Activated CD8-positive, alpha-beta memory T cell treated with anti-CD3 and anti-CD28 coated beads, Interleukin-2, amount 10 ng/mL, durations not matched to agents 7 days and 5 days (primary cell): ENCODE measurements around the gene TMOD1. TPM values are rescaled to one million over a fixed set of nuclear protein-coding genes. Genes with fewer than 3 reads are reported as not detected.

ENCODE experiments used
- ATAC-seq: fragments of 150-1000 bp; cut with Tn5 transposase; one replicate; pipeline ENCODE4 v1.10.0; 2021; ENCODE audit warnings: moderate library complexity
- CTCF ChIA-PET: fragments of 350-600 bp; sonication (Branson Sonifier 250); formaldehyde crosslinking; loops from one replicate; lab custom pipeline; 2021; ENCODE audit warnings: antibody characterized with exemption; lab: Charles Lee
- DNase-seq: peaks from one replicate; pipeline ENCODE4 v3.0.0-alpha.2; 2020
- H3K27ac Mint-ChIP-seq: one replicate; pipeline ENCODE4 v1.8.0; 2021; ENCODE audit warnings: mild to moderate bottlenecking, mixed read lengths
- H3K27me3 Mint-ChIP-seq: one replicate; pipeline ENCODE4 v1.8.0; 2021; ENCODE audit warnings: mixed read lengths
- H3K36me3 Mint-ChIP-seq: one replicate; pipeline ENCODE4 v1.8.0; 2021; ENCODE audit warnings: mild to moderate bottlenecking, mixed read lengths
- H3K4me1 Mint-ChIP-seq: one replicate; pipeline ENCODE4 v1.8.0; 2021; ENCODE audit warnings: mixed read lengths
- H3K4me3 Mint-ChIP-seq: one replicate; pipeline ENCODE4 v1.8.0; 2021; ENCODE audit warnings: mild to moderate bottlenecking, moderate library complexity, mixed read lengths
- H3K9me3 Mint-ChIP-seq: one replicate; pipeline ENCODE4 v1.8.0; 2022; ENCODE audit warnings: low read depth, mixed read lengths
- total RNA-seq, 2 experiments: library from RNA; stranded (reverse); gene quantifications; one replicate each; pipeline ENCODE4 v1.2.3, GENCODE V29; 2021

TMOD1 gene
- total RNA-seq, 2 experiments from 2014 or later = 0.88 to 1.0 TPM

DNA sequence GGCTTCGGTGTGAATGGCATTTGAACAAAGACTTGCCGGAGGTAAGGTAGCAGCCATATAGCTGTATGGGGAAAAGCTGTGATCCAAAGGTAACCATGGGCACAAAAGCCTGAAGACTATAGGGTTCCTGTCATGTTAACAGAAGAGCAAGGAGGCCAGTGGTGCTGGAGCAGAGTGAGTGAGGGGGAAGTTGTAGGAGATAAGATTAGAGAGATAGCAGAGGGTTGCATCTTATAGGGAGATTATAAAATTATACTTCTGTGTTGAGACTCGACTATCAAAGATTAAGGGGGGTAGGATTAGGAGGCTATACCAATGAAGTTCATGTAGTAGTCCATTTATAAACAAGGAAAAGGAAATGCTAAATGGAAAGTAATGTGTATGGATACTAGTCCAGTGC, 135.4 kb downstream of the TMOD1 start:
- H3K9me3 Mint-ChIP-seq = no peaks in the 10 kb centered on the region
- H3K4me3 Mint-ChIP-seq = no peak overlapping the region
- CTCF ChIA-PET = no interaction called here
- H3K4me1 Mint-ChIP-seq = peaks cover 46% of the 10 kb centered on the region
- no peak overlapping the region for H3K27ac Mint-ChIP-seq
- DNase-seq (no peak), ATAC-seq (no peak)
- peaks cover 26% of the 10 kb centered on the region for H3K36me3 Mint-ChIP-seq
- H3K27me3 Mint-ChIP-seq = no peaks in the 10 kb centered on the region

DNA sequence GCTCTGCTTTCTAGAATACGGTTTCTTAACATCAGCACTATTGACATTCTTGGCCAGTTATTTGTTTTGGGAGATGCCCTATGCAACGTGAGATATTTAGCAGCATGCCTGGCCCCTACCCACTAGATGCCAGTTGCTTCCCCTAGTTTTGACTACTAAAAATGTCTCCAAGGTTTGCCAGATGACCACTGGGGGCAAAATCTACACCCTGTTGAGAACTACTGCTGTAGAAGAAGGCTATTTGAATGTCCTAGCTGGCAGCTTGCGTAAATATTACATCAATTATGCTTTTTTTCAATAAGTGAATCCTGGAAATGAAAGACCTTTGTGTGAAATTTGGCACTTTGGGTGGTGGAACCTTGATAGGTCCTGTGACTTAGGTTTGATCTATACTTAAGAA, 137.2 kb downstream of the TMOD1 start:
- no peaks in the 10 kb centered on the region for H3K9me3 Mint-ChIP-seq
- H3K4me1 Mint-ChIP-seq = peaks cover 45% of the 10 kb centered on the region
- CTCF ChIA-PET = interaction anchor here (1.0 to 1.7 kb wide), 3 partner anchors 12 to 18 kb away, joined by 3 read pairs; no protein-coding TSS in a partner anchor
- no peaks in the 10 kb centered on the region for H3K27me3 Mint-ChIP-seq
- H3K36me3 Mint-ChIP-seq = peaks cover 36% of the 10 kb centered on the region
- no peak overlapping the region for H3K27ac Mint-ChIP-seq
- no peak overlapping the region for H3K4me3 Mint-ChIP-seq
- DNase-seq (no peak), ATAC-seq (no peak)

DNA sequence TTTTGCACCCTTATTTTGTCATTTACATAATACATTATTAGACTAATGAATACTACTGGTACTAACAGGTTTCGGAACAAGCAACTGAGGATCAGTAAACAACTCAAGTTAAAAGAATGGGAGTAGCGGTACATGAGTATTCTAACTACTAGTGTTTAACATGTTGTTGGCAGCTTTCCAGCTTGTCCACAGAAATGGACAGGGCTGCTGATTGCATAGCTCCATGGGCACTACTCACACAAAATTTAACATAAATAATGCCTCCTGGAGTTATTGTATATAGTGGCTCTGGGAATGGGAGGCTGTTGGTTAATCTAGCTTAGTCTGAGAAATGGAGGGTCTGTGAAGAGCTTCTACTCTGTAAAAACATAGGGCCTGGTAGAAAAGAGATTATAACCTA, 138.9 kb downstream of the TMOD1 start:
- peaks cover 39% of the 10 kb centered on the region for H3K36me3 Mint-ChIP-seq
- peaks cover 36% of the 10 kb centered on the region for H3K4me1 Mint-ChIP-seq
- DNase-seq (no peak), ATAC-seq (no peak)
- no peak overlapping the region for H3K27ac Mint-ChIP-seq
- H3K4me3 Mint-ChIP-seq = no peak overlapping the region
- no peaks in the 10 kb centered on the region for H3K9me3 Mint-ChIP-seq
- CTCF ChIA-PET = interaction anchor here (1.0 to 1.4 kb wide), 4 partner anchors 18 to 284 kb away, joined by 3 to 4 read pairs (median 4); no protein-coding TSS in a partner anchor
- H3K27me3 Mint-ChIP-seq = no peaks in the 10 kb centered on the region

DNA sequence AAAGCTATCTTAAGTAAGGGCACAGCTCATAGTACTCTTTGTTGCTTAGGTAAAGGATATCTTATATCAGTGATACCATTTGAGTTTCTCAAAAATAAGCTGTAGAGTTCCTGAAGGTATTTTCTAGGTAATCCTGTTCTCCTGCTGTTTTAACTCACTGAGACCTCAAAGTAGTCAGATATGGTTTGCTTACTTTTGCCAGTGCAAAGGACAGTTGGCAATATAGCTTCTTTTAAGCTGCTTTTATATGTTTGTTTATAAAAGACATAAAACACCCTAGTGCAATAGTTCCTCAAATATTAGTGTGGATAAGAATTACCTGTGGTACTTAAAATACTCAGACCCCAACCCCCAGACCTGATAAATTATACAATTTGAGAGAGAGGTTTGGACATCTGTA, 144.3 kb downstream of the TMOD1 start:
- DNase-seq (no peak), ATAC-seq (no peak)
- Mint-ChIP-seq H3K4me3 (no peak overlapping the region), H3K27ac (peak overlapping the region; percentile 11), H3K36me3 (peaks cover 49% of the 10 kb centered on the region), H3K4me1 (peaks cover 10% of the 10 kb centered on the region), H3K27me3 (no peaks in the 10 kb centered on the region), H3K9me3 (no peaks in the 10 kb centered on the region)
- CTCF ChIA-PET = interaction anchor here (1.1 to 2.8 kb wide), 4 partner anchors 11 to 253 kb away, joined by 3 to 9 read pairs (median 6); partner anchors contain the start of genes NCBP1 and TSTD2

DNA sequence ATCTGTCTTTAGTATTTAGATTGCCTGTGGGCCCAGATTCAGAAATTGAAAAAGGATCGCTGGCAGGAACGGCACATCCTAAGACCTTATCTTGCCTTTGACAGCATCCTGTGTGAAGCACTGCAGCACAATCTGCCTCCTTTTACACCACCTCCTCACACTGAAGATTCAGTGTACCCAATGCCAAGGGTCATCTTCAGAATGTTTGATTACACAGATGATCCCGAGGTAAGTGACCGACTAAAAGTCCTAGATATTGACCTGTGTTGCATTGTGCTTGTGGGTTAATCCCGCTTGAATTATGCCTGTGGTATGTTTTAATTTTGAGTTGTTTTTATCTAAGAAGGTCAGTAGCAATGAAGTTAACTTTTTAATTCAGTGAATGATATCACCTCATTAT, 146.5 kb downstream of the TMOD1 start:
- H3K4me1 Mint-ChIP-seq = peaks cover 18% of the 10 kb centered on the region
- DNase-seq (no peak), ATAC-seq (no peak)
- no peaks in the 10 kb centered on the region for H3K27me3 Mint-ChIP-seq
- H3K27ac Mint-ChIP-seq = no peak overlapping the region
- CTCF ChIA-PET = interaction anchor here (1.0 to 2.8 kb wide), 3 partner anchors 12 to 253 kb away, joined by 3 to 9 read pairs (median 5); no protein-coding TSS in a partner anchor
- H3K36me3 Mint-ChIP-seq = peaks cover 47% of the 10 kb centered on the region
- no peak overlapping the region for H3K4me3 Mint-ChIP-seq
- no peaks in the 10 kb centered on the region for H3K9me3 Mint-ChIP-seq

Other genes with a start within 250 kb of the TMOD1 start
- gene CCDC180, start 194.0 kb upstream of the TMOD1 start, total RNA-seq = 1 to 10 TPM; 4.6 to 5.3 TPM
- 10 to 100 TPM; 10.3 to 15.3 TPM for gene TDRD7, start 89.6 kb upstream of the TMOD1 start, total RNA-seq
- gene TSTD2, start 131.7 kb downstream of the TMOD1 start, total RNA-seq = 10 to 100 TPM; 12.6 to 15.0 TPM
- 10 to 100 TPM; 41.8 to 42.8 TPM for gene NCBP1, start 132.2 kb downstream of the TMOD1 start, total RNA-seq
- 10 to 100 TPM in 1 of 2 experiments, 1 to 10 TPM in 1; 7.8 to 11.8 TPM for gene XPA, start 195.7 kb downstream of the TMOD1 start, total RNA-seq